HL-60/S4 (cell line): Measurements from ENCODE around the gene VRK2.
"Not testable (repeated sequence)": the region's sequence is repeated elsewhere in the genome, so short reads cannot be mapped to it uniquely, and the experiment has no call there.

Experiments
- in situ Hi-C: fragments of 300-500 bp; cut with MboI; formaldehyde crosslinking; loops from 2 replicates; pipeline ENCODE4 v1.14.3; 2022; ENCODE audit warnings: low sequenced_read_pairs

VRK2 gene

GRCh38 chr2:58052978-58053377 lies 6.4 kb downstream of the VRK2 start:
- in situ Hi-C loops: no loop called here

- in situ Hi-C loops: no loop called here
Measured at GRCh38 chr2:58054264-58054663, 7.7 kb downstream of the VRK2 start.

GRCh38 chr2:58055033-58055786 lies 8.6 kb downstream of the VRK2 start:
- in situ Hi-C loops: no loop called here

- in situ Hi-C loops: no loop called here
Measured at GRCh38 chr2:58056192-58056916, 9.7 kb downstream of the VRK2 start.

- in situ Hi-C loops: no loop called here
Measured at GRCh38 chr2:58057707-58058530, 11.3 kb downstream of the VRK2 start.

GRCh38 chr2:58063641-58064040 lies 17.0 kb downstream of the VRK2 start:
- in situ Hi-C loops: no loop called here

- in situ Hi-C loops: no loop called here
Measured at GRCh38 chr2:58064086-58064485, 17.5 kb downstream of the VRK2 start.

- in situ Hi-C loops: no loop called here
Measured at GRCh38 chr2:58065248-58065647, 18.6 kb downstream of the VRK2 start.

- in situ Hi-C loops: no loop called here
Measured at GRCh38 chr2:58067001-58067400, 20.4 kb downstream of the VRK2 start.

GRCh38 chr2:58070765-58071164 lies 24.2 kb downstream of the VRK2 start:
- in situ Hi-C loops: no loop called here

- in situ Hi-C loops: no loop called here
Measured at GRCh38 chr2:58072102-58072501, 25.5 kb downstream of the VRK2 start.

- in situ Hi-C loops: no loop called here
Measured at GRCh38 chr2:58073008-58073407, 26.4 kb downstream of the VRK2 start.

GRCh38 chr2:58073751-58074150 lies 27.1 kb downstream of the VRK2 start:
- in situ Hi-C loops: no loop called here

- in situ Hi-C loops: no loop called here
Measured at GRCh38 chr2:58081000-58081399, 34.4 kb downstream of the VRK2 start.

- in situ Hi-C loops: no loop called here
Measured at GRCh38 chr2:58089081-58089480, 42.5 kb downstream of the VRK2 start.

GRCh38 chr2:58092772-58093171 lies 46.2 kb downstream of the VRK2 start:
- in situ Hi-C loops: not testable (repeated sequence)

GRCh38 chr2:58097025-58097424 lies 50.4 kb downstream of the VRK2 start:
- in situ Hi-C loops: no loop called here

GRCh38 chr2:58098254-58099095 lies 51.9 kb downstream of the VRK2 start:
- in situ Hi-C loops: no loop called here

- in situ Hi-C loops: no loop called here
Measured at GRCh38 chr2:58099096-58099769, 52.6 kb downstream of the VRK2 start.

GRCh38 chr2:58101500-58101899 lies 54.9 kb downstream of the VRK2 start:
- in situ Hi-C loops: no loop called here
